OCI-LY7 (cell line): Measurements from ENCODE around the gene PCDHGA6. TPM values are rescaled to one million over a fixed set of nuclear protein-coding genes. Genes with fewer than 3 reads are reported as not detected.

ENCODE experiments used
- BruUV-seq: library from RNA; stranded (reverse); fragments of 400-500 nt; replicated peaks from 2 replicates; lab custom pipeline; 2021; lab: Mats Ljungman, UMichigan
- CTCF ChIA-PET: fragments of 300-600 bp; sonication (Branson Sonifier 250); formaldehyde crosslinking; loops from one replicate; lab custom pipeline; 2022; ENCODE audit warnings: antibody characterized with exemption; ENCODE audit not compliant: unreplicated experiment; lab: Charles Lee
- POLR2A ChIA-PET: fragments of 300-600 bp; sonication (Branson Sonifier 250); formaldehyde crosslinking; loops from one replicate; lab custom pipeline; 2022; ENCODE audit warnings: antibody characterized with exemption; lab: Charles Lee
- DNase-seq: peaks from one replicate; pipeline ENCODE4 v3.0.0-alpha.2; 2015; ENCODE audit warnings: low spot score
- H2AFZ ChIP-seq: fragments of 200-600 bp; sonication (generic), shearing (Covaris generic); 2 replicates; pipeline ENCODE4 v1.6.1; 2014; ENCODE audit warnings: mild to moderate bottlenecking, antibody characterized with exemption, low read length, moderate library complexity
- H3K27ac ChIP-seq: fragments of 200-600 bp; sonication (generic); 2 replicates; pipeline ENCODE4 v1.5.1; 2014; ENCODE audit warnings: mixed run types, low read depth, mild to moderate bottlenecking, moderate library complexity, low read length, inconsistent platforms; ENCODE audit not compliant: poor library complexity, severe bottlenecking
- H3K36me3 ChIP-seq: fragments of 200-600 bp; sonication (generic); 2 replicates; pipeline ENCODE4 v1.6.1; 2014; ENCODE audit warnings: mild to moderate bottlenecking, antibody characterized with exemption, low read length, moderate library complexity, mixed read lengths; ENCODE audit not compliant: insufficient read depth
- H3K4me1 ChIP-seq: fragments of 200-600 bp; sonication (generic); 2 replicates; pipeline ENCODE4 v1.5.1; 2014; ENCODE audit warnings: mild to moderate bottlenecking, low read length; ENCODE audit not compliant: insufficient read depth, poor library complexity, severe bottlenecking
- H3K4me2 ChIP-seq: fragments of 200-600 bp; sonication (generic); 2 replicates; pipeline ENCODE4 v1.6.1; 2014; ENCODE audit warnings: mild to moderate bottlenecking, low read length
- H3K4me3 ChIP-seq: fragments of 200-600 bp; sonication (generic); 2 replicates; pipeline ENCODE4 v1.5.1; 2014; ENCODE audit warnings: mild to moderate bottlenecking, low read depth, low read length; ENCODE audit not compliant: poor library complexity, severe bottlenecking
- H3K79me2 ChIP-seq: fragments of 200-600 bp; sonication (generic); 2 replicates; pipeline ENCODE4 v1.6.1; 2016; ENCODE audit warnings: low read depth, mild to moderate bottlenecking, low read length, moderate library complexity, mixed read lengths; ENCODE audit not compliant: insufficient read depth
- H3K9me2 ChIP-seq: fragments of 200-600 bp; sonication (generic); 2 replicates; pipeline ENCODE4 v1.6.1; 2016; ENCODE audit warnings: mild to moderate bottlenecking, low read length, mixed read lengths; ENCODE audit not compliant: insufficient read depth
- H3K9me3 ChIP-seq: fragments of 200-600 bp; sonication (generic); 2 replicates; pipeline ENCODE4 v1.6.1; 2014; ENCODE audit warnings: mild to moderate bottlenecking, mixed run types, low read length, mixed read lengths
- H4K20me1 ChIP-seq: fragments of 200-600 bp; sonication (generic); 2 replicates; pipeline ENCODE4 v1.6.1; 2014; ENCODE audit warnings: mild to moderate bottlenecking, antibody characterized with exemption, low read length, moderate library complexity, mixed read lengths; ENCODE audit not compliant: insufficient read depth
- EZH2phosphoT487 ChIP-seq: fragments of 200-600 bp; sonication (generic); IDR thresholded peaks from 2 replicates; pipeline ENCODE4 v1.6.1; 2018; ENCODE audit warnings: low read depth, borderline replicate concordance, mild to moderate bottlenecking, mixed run types, antibody characterized with exemption, low read length, moderate library complexity, mixed read lengths
- intact Hi-C: fragments of 100-400 bp; cut with micrococcal nuclease; formaldehyde crosslinking; loops from one replicate; pipeline ENCODE4 v1.10.0; 2022; ENCODE audit not compliant: unreplicated experiment
- total RNA-seq, 2 experiments: library from RNA; depleted of rRNA in 1 of 2; stranded (reverse); fragments of >200 nt in 1 of 2; shearing (Covaris generic) in 1 of 2; gene quantifications; 2 replicates each; pipeline ENCODE4 v1.2.3, GENCODE V29; 2014 to 2022
- TF ChIP-seq, protein P1 (sequence below): fragments of 200-600 bp; sonication (generic); conservative IDR thresholded peaks from 2 replicates; pipeline ENCODE4 v1.5.1; 2014; ENCODE audit warnings: mild to moderate bottlenecking, antibody characterized with exemption, low read length, moderate library complexity, mixed read lengths

PCDHGA6 gene
- total RNA-seq, 2 experiments from 2014 or later = 5.5 to 6.3 TPM

DNA sequence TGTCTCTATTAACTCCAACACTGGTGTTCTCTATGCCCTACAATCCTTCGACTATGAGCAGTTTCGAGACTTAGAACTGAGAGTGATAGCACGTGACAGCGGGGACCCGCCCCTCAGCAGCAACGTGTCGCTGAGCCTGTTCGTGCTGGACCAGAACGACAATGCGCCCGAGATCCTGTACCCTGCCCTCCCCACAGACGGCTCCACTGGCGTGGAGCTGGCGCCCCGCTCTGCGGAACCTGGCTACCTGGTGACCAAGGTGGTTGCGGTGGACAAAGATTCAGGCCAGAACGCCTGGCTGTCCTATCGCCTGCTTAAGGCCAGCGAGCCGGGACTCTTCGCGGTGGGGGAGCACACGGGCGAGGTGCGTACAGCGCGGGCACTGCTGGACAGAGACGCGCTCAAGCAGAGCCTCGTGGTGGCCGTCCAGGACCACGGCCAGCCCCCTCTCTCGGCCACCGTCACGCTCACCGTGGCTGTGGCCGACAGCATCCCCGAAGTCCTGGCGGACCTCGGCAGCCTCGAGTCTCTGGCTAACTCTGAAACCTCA is 49.1 kb downstream of the PCDHGA6 start:
- H4K20me1 ChIP-seq = no peaks in the 10 kb centered on the region
- H3K79me2 ChIP-seq = no peaks in the 10 kb centered on the region
- ChIA-PET POLR2A (interaction anchor here (0.6 to 0.7 kb wide), 3 partner anchors 53 to 81 kb away, joined by 3 read pairs; no protein-coding TSS in a partner anchor), CTCF (no interaction called here)
- no peak for DNase-seq
- no peaks in the 10 kb centered on the region for H3K36me3 ChIP-seq
- no peaks in the 10 kb centered on the region for H3K9me3 ChIP-seq
- no peaks in the 10 kb centered on the region for H3K9me2 ChIP-seq
- peaks cover 7% of the 10 kb centered on the region for H3K4me1 ChIP-seq
- intact Hi-C loops = no loop called here
- no peak overlapping the region for H3K4me2 ChIP-seq
- TF ChIP-seq, protein P1, sequence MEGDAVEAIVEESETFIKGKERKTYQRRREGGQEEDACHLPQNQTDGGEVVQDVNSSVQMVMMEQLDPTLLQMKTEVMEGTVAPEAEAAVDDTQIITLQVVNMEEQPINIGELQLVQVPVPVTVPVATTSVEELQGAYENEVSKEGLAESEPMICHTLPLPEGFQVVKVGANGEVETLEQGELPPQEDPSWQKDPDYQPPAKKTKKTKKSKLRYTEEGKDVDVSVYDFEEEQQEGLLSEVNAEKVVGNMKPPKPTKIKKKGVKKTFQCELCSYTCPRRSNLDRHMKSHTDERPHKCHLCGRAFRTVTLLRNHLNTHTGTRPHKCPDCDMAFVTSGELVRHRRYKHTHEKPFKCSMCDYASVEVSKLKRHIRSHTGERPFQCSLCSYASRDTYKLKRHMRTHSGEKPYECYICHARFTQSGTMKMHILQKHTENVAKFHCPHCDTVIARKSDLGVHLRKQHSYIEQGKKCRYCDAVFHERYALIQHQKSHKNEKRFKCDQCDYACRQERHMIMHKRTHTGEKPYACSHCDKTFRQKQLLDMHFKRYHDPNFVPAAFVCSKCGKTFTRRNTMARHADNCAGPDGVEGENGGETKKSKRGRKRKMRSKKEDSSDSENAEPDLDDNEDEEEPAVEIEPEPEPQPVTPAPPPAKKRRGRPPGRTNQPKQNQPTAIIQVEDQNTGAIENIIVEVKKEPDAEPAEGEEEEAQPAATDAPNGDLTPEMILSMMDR = no peak
- no peak for TF ChIP-seq EZH2phosphoT487
- no TSS peak for BruUV-seq
- H3K4me3 ChIP-seq = no peak overlapping the region
- no peak overlapping the region for H3K27ac ChIP-seq
- H2AFZ ChIP-seq = no peak overlapping the region

DNA sequence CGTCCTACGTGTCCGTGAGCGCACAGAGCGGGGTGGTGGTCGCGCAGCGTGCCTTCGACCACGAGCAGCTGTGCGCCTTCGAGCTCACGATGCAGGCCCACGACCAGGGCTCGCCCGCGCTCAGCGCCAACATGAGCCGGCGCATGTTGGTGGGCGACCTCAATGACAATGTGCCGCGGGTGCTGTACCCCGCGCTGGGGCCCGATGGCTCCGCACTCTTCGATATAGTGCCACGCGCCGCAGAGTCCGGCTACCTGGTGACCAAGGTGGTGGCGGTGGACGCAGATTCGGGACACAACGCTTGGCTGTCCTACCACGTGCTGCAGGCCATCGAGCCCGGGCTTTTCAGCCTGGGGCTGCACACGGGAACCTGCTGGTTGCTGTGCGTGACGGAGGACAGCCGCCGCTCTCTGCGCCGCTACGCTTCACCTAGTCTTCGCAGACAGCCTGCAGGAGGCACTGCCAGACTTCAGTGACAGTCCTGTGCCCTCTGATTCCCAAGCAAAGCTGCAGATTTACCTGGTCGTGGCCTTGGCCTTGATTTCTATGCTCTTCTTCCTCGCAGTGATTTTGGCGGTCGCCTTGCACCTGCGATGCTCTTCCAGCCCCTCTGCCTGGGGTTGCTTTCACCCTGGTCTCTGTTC is 54.2 kb downstream of the PCDHGA6 start:
- no peaks in the 10 kb centered on the region for H3K4me1 ChIP-seq
- no peaks in the 10 kb centered on the region for H3K36me3 ChIP-seq
- H4K20me1 ChIP-seq = no peaks in the 10 kb centered on the region
- H3K9me3 ChIP-seq = no peaks in the 10 kb centered on the region
- intact Hi-C loops = no loop called here
- no peaks in the 10 kb centered on the region for H3K9me2 ChIP-seq
- ChIA-PET POLR2A (interaction anchor here (0.6 to 0.7 kb wide), 3 partner anchors 18 to 140 kb away, joined by 3 to 4 read pairs (median 4); no protein-coding TSS in a partner anchor), CTCF (interaction anchor here (1.7 kb wide), 1 partner anchor 136 kb away, joined by 3 read pairs; no protein-coding TSS in a partner anchor)
- H2AFZ ChIP-seq = no peak overlapping the region
- no peak for DNase-seq
- H3K27ac ChIP-seq = no peak overlapping the region
- TF ChIP-seq EZH2phosphoT487 = no peak
- TF ChIP-seq, protein P1 = no peak
- H3K4me3 ChIP-seq = no peak overlapping the region
- BruUV-seq = no TSS peak
- H3K4me2 ChIP-seq = no peak overlapping the region
- H3K79me2 ChIP-seq = no peaks in the 10 kb centered on the region

Other genes starting within 250 kb of the PCDHGA6 start
Only the 30 nearest of the 36 such genes appear.
- 0.06 TPM in 1 of 2 replicates, not detected in the other for gene PCDHB9, start 186.7 kb upstream of the PCDHGA6 start, total RNA-seq (2014; rRNA removed; shearing (Covaris generic))
- 0.33 TPM in 1 of 2 replicates, not detected in the other for gene PCDHB9, start 186.7 kb upstream of the PCDHGA6 start, total RNA-seq (2022)
- 0.08 TPM in 1 of 2 replicates, not detected in the other for gene PCDHB10, start 181.5 kb upstream of the PCDHGA6 start, total RNA-seq (2014; rRNA removed; shearing (Covaris generic))
- gene PCDHB10, start 181.5 kb upstream of the PCDHGA6 start, total RNA-seq (2022) = not detected in 2 replicates
- gene PCDHB11, start 174.3 kb upstream of the PCDHGA6 start, total RNA-seq (2014; rRNA removed; shearing (Covaris generic)) = not detected in 2 replicates
- gene PCDHB11, start 174.3 kb upstream of the PCDHGA6 start, total RNA-seq (2022) = not detected in 2 replicates
- not detected in 2 replicates for gene PCDHB12, start 165.2 kb upstream of the PCDHGA6 start, total RNA-seq (2014; rRNA removed; shearing (Covaris generic))
- gene PCDHB12, start 165.2 kb upstream of the PCDHGA6 start, total RNA-seq (2022) = not detected in 2 replicates
- 0.22 TPM in 1 of 2 replicates, not detected in the other for gene PCDHB13, start 160.0 kb upstream of the PCDHGA6 start, total RNA-seq (2014; rRNA removed; shearing (Covaris generic))
- not detected in 2 replicates for gene PCDHB13, start 160.0 kb upstream of the PCDHGA6 start, total RNA-seq (2022)
- gene PCDHB14, start 150.5 kb upstream of the PCDHGA6 start, total RNA-seq (2014; rRNA removed; shearing (Covaris generic)) = 0.22 TPM in 1 of 2 replicates, not detected in the other
- not detected in 2 replicates for gene PCDHB14, start 150.5 kb upstream of the PCDHGA6 start, total RNA-seq (2022)
- gene PCDHB15, start 128.5 kb upstream of the PCDHGA6 start, total RNA-seq (2014; rRNA removed; shearing (Covaris generic)) = not detected in 2 replicates
- not detected in 2 replicates for gene PCDHB15, start 128.5 kb upstream of the PCDHGA6 start, total RNA-seq (2022)
- 0.16 and 0.95 TPM in 2 replicates for gene SLC25A2, start 69.8 kb upstream of the PCDHGA6 start, total RNA-seq (2014; rRNA removed; shearing (Covaris generic))
- 0.70 and 1.6 TPM in 2 replicates for gene SLC25A2, start 69.8 kb upstream of the PCDHGA6 start, total RNA-seq (2022)
- 115 and 126 TPM in 2 replicates for gene TAF7, start 53.1 kb upstream of the PCDHGA6 start, total RNA-seq (2014; rRNA removed; shearing (Covaris generic))
- 103 and 113 TPM in 2 replicates for gene TAF7, start 53.1 kb upstream of the PCDHGA6 start, total RNA-seq (2022)
- gene PCDHGA1, start 43.4 kb upstream of the PCDHGA6 start, total RNA-seq (2014; rRNA removed; shearing (Covaris generic)) = 1.3 and 1.8 TPM in 2 replicates
- gene PCDHGA1, start 43.4 kb upstream of the PCDHGA6 start, total RNA-seq (2022) = 1.7 and 1.9 TPM in 2 replicates
- gene PCDHGA2, start 35.1 kb upstream of the PCDHGA6 start, total RNA-seq (2014; rRNA removed; shearing (Covaris generic)) = 0.19 and 0.51 TPM in 2 replicates
- gene PCDHGA2, start 35.1 kb upstream of the PCDHGA6 start, total RNA-seq (2022) = 0.74 and 1.1 TPM in 2 replicates
- 0.21 and 0.25 TPM in 2 replicates for gene PCDHGA3, start 30.1 kb upstream of the PCDHGA6 start, total RNA-seq (2014; rRNA removed; shearing (Covaris generic))
- gene PCDHGA3, start 30.1 kb upstream of the PCDHGA6 start, total RNA-seq (2022) = 0.36 and 0.65 TPM in 2 replicates
- 2.8 and 4.1 TPM in 2 replicates for gene PCDHGB1, start 23.8 kb upstream of the PCDHGA6 start, total RNA-seq (2014; rRNA removed; shearing (Covaris generic))
- gene PCDHGB1, start 23.8 kb upstream of the PCDHGA6 start, total RNA-seq (2022) = 2.8 and 3.0 TPM in 2 replicates
- gene PCDHGA4, start 18.9 kb upstream of the PCDHGA6 start, total RNA-seq (2014; rRNA removed; shearing (Covaris generic)) = 1.9 and 3.5 TPM in 2 replicates
- 1.8 and 1.9 TPM in 2 replicates for gene PCDHGA4, start 18.9 kb upstream of the PCDHGA6 start, total RNA-seq (2022)
- 8.3 and 9.3 TPM in 2 replicates for gene PCDHGB2, start 13.9 kb upstream of the PCDHGA6 start, total RNA-seq (2014; rRNA removed; shearing (Covaris generic))
- 9.2 and 10.9 TPM in 2 replicates for gene PCDHGB2, start 13.9 kb upstream of the PCDHGA6 start, total RNA-seq (2022)
- gene PCDHGA5, start 9.7 kb upstream of the PCDHGA6 start, total RNA-seq (2014; rRNA removed; shearing (Covaris generic)) = 5.2 and 6.1 TPM in 2 replicates
- gene PCDHGA5, start 9.7 kb upstream of the PCDHGA6 start, total RNA-seq (2022) = 4.6 and 4.9 TPM in 2 replicates
- gene PCDHGB3, start 3.6 kb upstream of the PCDHGA6 start, total RNA-seq (2014; rRNA removed; shearing (Covaris generic)) = 3.5 and 5.8 TPM in 2 replicates
- gene PCDHGB3, start 3.6 kb upstream of the PCDHGA6 start, total RNA-seq (2022) = 6.1 and 6.3 TPM in 2 replicates
- 4.7 and 6.4 TPM in 2 replicates for gene PCDHGA7, start 8.9 kb downstream of the PCDHGA6 start, total RNA-seq (2014; rRNA removed; shearing (Covaris generic))
- 5.6 TPM in 2 replicates for gene PCDHGA7, start 8.9 kb downstream of the PCDHGA6 start, total RNA-seq (2022)
- gene PCDHGB4, start 13.8 kb downstream of the PCDHGA6 start, total RNA-seq (2014; rRNA removed; shearing (Covaris generic)) = 8.7 and 9.3 TPM in 2 replicates
- 6.5 and 6.9 TPM in 2 replicates for gene PCDHGB4, start 13.8 kb downstream of the PCDHGA6 start, total RNA-seq (2022)
- 5.0 and 5.3 TPM in 2 replicates for gene PCDHGA8, start 18.7 kb downstream of the PCDHGA6 start, total RNA-seq (2014; rRNA removed; shearing (Covaris generic))
- gene PCDHGA8, start 18.7 kb downstream of the PCDHGA6 start, total RNA-seq (2022) = 3.8 and 4.7 TPM in 2 replicates
- gene PCDHGB5, start 24.1 kb downstream of the PCDHGA6 start, total RNA-seq (2014; rRNA removed; shearing (Covaris generic)) = 3.8 and 5.1 TPM in 2 replicates
- 7.1 and 8.6 TPM in 2 replicates for gene PCDHGB5, start 24.1 kb downstream of the PCDHGA6 start, total RNA-seq (2022)
- 3.7 and 5.9 TPM in 2 replicates for gene PCDHGA9, start 28.9 kb downstream of the PCDHGA6 start, total RNA-seq (2014; rRNA removed; shearing (Covaris generic))
- gene PCDHGA9, start 28.9 kb downstream of the PCDHGA6 start, total RNA-seq (2022) = 5.2 and 5.7 TPM in 2 replicates
- gene PCDHGB6, start 34.1 kb downstream of the PCDHGA6 start, total RNA-seq (2014; rRNA removed; shearing (Covaris generic)) = 3.2 and 4.7 TPM in 2 replicates
- gene PCDHGB6, start 34.1 kb downstream of the PCDHGA6 start, total RNA-seq (2022) = 4.1 and 4.5 TPM in 2 replicates
- gene PCDHGA10, start 39.1 kb downstream of the PCDHGA6 start, total RNA-seq (2014; rRNA removed; shearing (Covaris generic)) = 2.7 and 4.9 TPM in 2 replicates
- gene PCDHGA10, start 39.1 kb downstream of the PCDHGA6 start, total RNA-seq (2022) = 3.4 and 3.9 TPM in 2 replicates
- gene PCDHGB7, start 43.8 kb downstream of the PCDHGA6 start, total RNA-seq (2014; rRNA removed; shearing (Covaris generic)) = 3.3 and 3.9 TPM in 2 replicates
- 4.5 and 5.4 TPM in 2 replicates for gene PCDHGB7, start 43.8 kb downstream of the PCDHGA6 start, total RNA-seq (2022)
- 4.8 and 6.8 TPM in 2 replicates for gene PCDHGA11, start 47.2 kb downstream of the PCDHGA6 start, total RNA-seq (2014; rRNA removed; shearing (Covaris generic))
- gene PCDHGA11, start 47.2 kb downstream of the PCDHGA6 start, total RNA-seq (2022) = 3.4 and 4.1 TPM in 2 replicates
- gene PCDHGA12, start 56.6 kb downstream of the PCDHGA6 start, total RNA-seq (2014; rRNA removed; shearing (Covaris generic)) = 2.6 and 3.9 TPM in 2 replicates
- gene PCDHGA12, start 56.6 kb downstream of the PCDHGA6 start, total RNA-seq (2022) = 3.0 and 3.4 TPM in 2 replicates
- gene PCDHGC3, start 102.1 kb downstream of the PCDHGA6 start, total RNA-seq (2014; rRNA removed; shearing (Covaris generic)) = 20.4 and 27.2 TPM in 2 replicates
- gene PCDHGC3, start 102.1 kb downstream of the PCDHGA6 start, total RNA-seq (2022) = 59.7 and 60.0 TPM in 2 replicates
- 6.3 and 8.4 TPM in 2 replicates for gene PCDHGC4, start 111.1 kb downstream of the PCDHGA6 start, total RNA-seq (2014; rRNA removed; shearing (Covaris generic))
- gene PCDHGC4, start 111.1 kb downstream of the PCDHGA6 start, total RNA-seq (2022) = 6.4 and 7.0 TPM in 2 replicates
- 3.0 and 4.4 TPM in 2 replicates for gene PCDHGC5, start 115.2 kb downstream of the PCDHGA6 start, total RNA-seq (2014; rRNA removed; shearing (Covaris generic))
- gene PCDHGC5, start 115.2 kb downstream of the PCDHGA6 start, total RNA-seq (2022) = 5.0 and 5.4 TPM in 2 replicates